Measurements from ENCODE around the gene HOXC12.

GRCh38 chr12:53985692-53985993 lies 30.9 kb downstream of the HOXC12 start:
- TF ChIP-seq CTCF (IDR thresholded peaks at IDR 0.05): no peak
- TF ChIP-seq ZBTB33 (IDR thresholded peaks at IDR 0.05; ENCODE audit: borderline replicate concordance, low read depth): no peak
- no peak for TF ChIP-seq MAX (IDR thresholded peaks at IDR 0.05; ENCODE audit: low read depth)
- no peak for TF ChIP-seq FOSL2 (IDR thresholded peaks at IDR 0.05; ENCODE audit: borderline replicate concordance, low read depth)
- no peak for TF ChIP-seq POLR2AphosphoS5 (IDR thresholded peaks at IDR 0.05; ENCODE audit: low read depth, low read length)
- no peak for TF ChIP-seq SIN3A (IDR thresholded peaks at IDR 0.05; ENCODE audit: borderline replicate concordance, low read depth, low read length)
